Natural killer cell treated with Interleukin-12 subunit alpha and Interleukin-12 subunit beta and Interleukin-15 and Interleukin-18, amount 100 ng/mL, for 72 hours (primary cell): ENCODE data around the gene C6orf58. TPM values are rescaled to one million over a fixed set of nuclear protein-coding genes. Genes with fewer than 3 reads are reported as not detected.
"Not testable (repeated sequence)": the region's sequence is repeated elsewhere in the genome, so short reads cannot be mapped to it uniquely, and the experiment has no call there.

Source experiments
- ATAC-seq, 2 donors: fragments of 150-1000 bp; cut with Tn5 transposase in 1 of 2; sonication (Bioruptor Pico), chemical (Tn5 transposase) in 1 of 2; 2 replicates each; pipeline ENCODE4 v1.10.0; 2021
- DNase-seq: peaks from one replicate; pipeline ENCODE4 v3.0.0; 2022; ENCODE audit warnings: low spot score
- H3K27ac Mint-ChIP-seq, 2 donors: 1 replicate in 1 of 2; 2 replicates in 1 of 2; pipeline ENCODE4 v1.8.0; 2022; ENCODE audit warnings: mixed read lengths in 2 of 2, mild to moderate bottlenecking in 1 of 2, moderate library complexity in 1 of 2
- H3K27me3 Mint-ChIP-seq, 2 donors: 1 replicate in 1 of 2; 2 replicates in 1 of 2; pipeline ENCODE4 v1.8.0; 2022; ENCODE audit warnings: mixed read lengths in 2 of 2
- H3K36me3 Mint-ChIP-seq: one replicate; pipeline ENCODE4 v1.8.0; 2022; ENCODE audit warnings: mixed read lengths
- H3K4me1 Mint-ChIP-seq, 2 donors: 1 replicate in 1 of 2; 2 replicates in 1 of 2; pipeline ENCODE4 v1.8.0; 2022; ENCODE audit warnings: low read depth in 2 of 2, mixed read lengths in 2 of 2, mild to moderate bottlenecking in 1 of 2
- H3K4me3 Mint-ChIP-seq: one replicate; pipeline ENCODE4 v1.8.0; 2022; ENCODE audit warnings: mixed read lengths
- H3K9me3 Mint-ChIP-seq: 2 replicates; pipeline ENCODE4 v1.8.0; 2022; ENCODE audit warnings: mixed read lengths
- total RNA-seq, 2 donors: library from RNA; stranded (reverse); gene quantifications; one replicate each; pipeline ENCODE4 v1.2.3, GENCODE V29; 2022

Gene C6orf58
- total RNA-seq, 2 donors from 2014 or later = not detected

- ATAC-seq = peak in 1 of 2 donors; percentile 63
- Mint-ChIP-seq H3K4me1 (peaks cover 0 to 11% of the 10 kb centered on the region in 2 donors), H3K36me3 (no peaks in the 10 kb centered on the region), H3K27ac (no peak overlapping the region), H3K27me3 (no peaks in the 10 kb centered on the region), H3K9me3 (no peaks in the 10 kb centered on the region), H3K4me3 (peak overlapping the region; percentile 32)
- no peak for DNase-seq
Measured at GRCh38 chr6:127570739-127571389, 6.1 kb upstream of the C6orf58 start.

GRCh38 chr6:127578900-127579299 lies 1.9 kb downstream of the C6orf58 start:
- no peak overlapping the region for H3K27ac Mint-ChIP-seq
- no peak overlapping the region for H3K4me3 Mint-ChIP-seq
- H3K4me1 Mint-ChIP-seq = no peaks in the 10 kb centered on the region
- ATAC-seq = no peak
- H3K27me3 Mint-ChIP-seq = no peaks in the 10 kb centered on the region
- no peaks in the 10 kb centered on the region for H3K9me3 Mint-ChIP-seq
- H3K36me3 Mint-ChIP-seq = no peaks in the 10 kb centered on the region
- no peak for DNase-seq

- Mint-ChIP-seq H3K27ac (no peak overlapping the region), H3K9me3 (no peaks in the 10 kb centered on the region), H3K4me3 (no peak overlapping the region), H3K36me3 (no peaks in the 10 kb centered on the region), H3K27me3 (no peaks in the 10 kb centered on the region), H3K4me1 (no peaks in the 10 kb centered on the region)
- ATAC-seq (no peak), DNase-seq (no peak)
Measured at GRCh38 chr6:127581576-127581975, 4.6 kb downstream of the C6orf58 start.

GRCh38 chr6:127582777-127583462 lies 5.9 kb downstream of the C6orf58 start:
- H3K27me3 Mint-ChIP-seq = no peaks in the 10 kb centered on the region
- no peak overlapping the region for H3K27ac Mint-ChIP-seq
- no peak overlapping the region for H3K4me3 Mint-ChIP-seq
- H3K4me1 Mint-ChIP-seq = no peaks in the 10 kb centered on the region
- H3K9me3 Mint-ChIP-seq = no peaks in the 10 kb centered on the region
- no peaks in the 10 kb centered on the region for H3K36me3 Mint-ChIP-seq
- DNase-seq (no peak), ATAC-seq (no peak)

GRCh38 chr6:127585123-127585522 lies 8.1 kb downstream of the C6orf58 start:
- ATAC-seq = no peak
- no peaks in the 10 kb centered on the region for H3K36me3 Mint-ChIP-seq
- no peak for DNase-seq
- no peak overlapping the region for H3K4me3 Mint-ChIP-seq
- H3K27me3 Mint-ChIP-seq = no peaks in the 10 kb centered on the region
- H3K27ac Mint-ChIP-seq = no peak overlapping the region
- no peaks in the 10 kb centered on the region for H3K9me3 Mint-ChIP-seq
- H3K4me1 Mint-ChIP-seq = no peaks in the 10 kb centered on the region

- no peak for ATAC-seq
Measured at GRCh38 chr6:127586372-127586771, 9.4 kb downstream of the C6orf58 start.

GRCh38 chr6:127587875-127588274 lies 10.9 kb downstream of the C6orf58 start:
- no peak for DNase-seq
- H3K4me3 Mint-ChIP-seq = no peak overlapping the region

More at GRCh38 chr6:127586372-127586771, 9.4 kb downstream of the C6orf58 start:
- no peaks in the 10 kb centered on the region for H3K9me3 Mint-ChIP-seq
- DNase-seq = no peak
- no peaks in the 10 kb centered on the region for H3K27me3 Mint-ChIP-seq
- no peaks in the 10 kb centered on the region for H3K4me1 Mint-ChIP-seq
- H3K4me3 Mint-ChIP-seq = no peak overlapping the region
- no peaks in the 10 kb centered on the region for H3K36me3 Mint-ChIP-seq
- H3K27ac Mint-ChIP-seq = no peak overlapping the region

GRCh38 chr6:127589135-127589534 lies 12.2 kb downstream of the C6orf58 start:
- H3K27me3 Mint-ChIP-seq = no peaks in the 10 kb centered on the region
- H3K4me3 Mint-ChIP-seq = no peak overlapping the region
- H3K4me1 Mint-ChIP-seq = no peaks in the 10 kb centered on the region
- no peak overlapping the region for H3K27ac Mint-ChIP-seq
- DNase-seq (no peak), ATAC-seq (no peak)
- no peaks in the 10 kb centered on the region for H3K36me3 Mint-ChIP-seq
- no peaks in the 10 kb centered on the region for H3K9me3 Mint-ChIP-seq

More at GRCh38 chr6:127587875-127588274, 10.9 kb downstream of the C6orf58 start:
- Mint-ChIP-seq H3K4me1 (no peaks in the 10 kb centered on the region), H3K9me3 (no peaks in the 10 kb centered on the region), H3K36me3 (no peaks in the 10 kb centered on the region), H3K27ac (no peak overlapping the region), H3K27me3 (no peaks in the 10 kb centered on the region)
- ATAC-seq = no peak

GRCh38 chr6:127590344-127590743 lies 13.4 kb downstream of the C6orf58 start:
- ATAC-seq (no peak), DNase-seq (no peak)
- Mint-ChIP-seq H3K27ac (no peak overlapping the region), H3K9me3 (no peaks in the 10 kb centered on the region), H3K36me3 (no peaks in the 10 kb centered on the region), H3K4me3 (no peak overlapping the region), H3K4me1 (no peaks in the 10 kb centered on the region), H3K27me3 (no peaks in the 10 kb centered on the region)

GRCh38 chr6:127592964-127593363 lies 16.0 kb downstream of the C6orf58 start:
- ATAC-seq (no peak), DNase-seq (no peak)
- H3K36me3 Mint-ChIP-seq = no peaks in the 10 kb centered on the region
- no peak overlapping the region for H3K27ac Mint-ChIP-seq
- no peak overlapping the region for H3K4me3 Mint-ChIP-seq
- H3K9me3 Mint-ChIP-seq = no peaks in the 10 kb centered on the region
- no peaks in the 10 kb centered on the region for H3K27me3 Mint-ChIP-seq
- H3K4me1 Mint-ChIP-seq = no peaks in the 10 kb centered on the region

GRCh38 chr6:127593456-127593855 lies 16.5 kb downstream of the C6orf58 start:
- H3K27me3 Mint-ChIP-seq, DNase-seq: not testable (repeated sequence)

GRCh38 chr6:127606131-127606562 lies 29.2 kb downstream of the C6orf58 start:
- no peaks in the 10 kb centered on the region for H3K4me1 Mint-ChIP-seq
- no peak for DNase-seq
- no peak overlapping the region for H3K4me3 Mint-ChIP-seq
- no peak overlapping the region for H3K27ac Mint-ChIP-seq
- peaks cover 9% of the 10 kb centered on the region for H3K9me3 Mint-ChIP-seq
- no peak for ATAC-seq
- H3K36me3 Mint-ChIP-seq = no peaks in the 10 kb centered on the region
- peaks cover 0 to under 1% of the 10 kb centered on the region in 2 donors for H3K27me3 Mint-ChIP-seq

More at GRCh38 chr6:127593456-127593855, 16.5 kb downstream of the C6orf58 start:
- not testable (repeated sequence) for ATAC-seq, H3K4me3 Mint-ChIP-seq, H3K27ac Mint-ChIP-seq, H3K9me3 Mint-ChIP-seq, H3K4me1 Mint-ChIP-seq, H3K36me3 Mint-ChIP-seq

GRCh38 chr6:127608554-127609270 lies 31.7 kb downstream of the C6orf58 start:
- Mint-ChIP-seq H3K4me3 (no peak overlapping the region), H3K27me3 (peaks cover 0 to 5% of the 10 kb centered on the region in 2 donors), H3K4me1 (no peaks in the 10 kb centered on the region), H3K27ac (no peak overlapping the region), H3K9me3 (peaks cover 3% of the 10 kb centered on the region), H3K36me3 (no peaks in the 10 kb centered on the region)
- DNase-seq (no peak), ATAC-seq (no peak)

GRCh38 chr6:127618729-127619128 lies 41.8 kb downstream of the C6orf58 start:
- DNase-seq = no peak
- no peak for ATAC-seq
- Mint-ChIP-seq H3K27me3 (no peaks in the 10 kb centered on the region), H3K4me3 (no peak overlapping the region), H3K36me3 (no peaks in the 10 kb centered on the region), H3K9me3 (peaks cover 9% of the 10 kb centered on the region), H3K27ac (no peak overlapping the region), H3K4me1 (no peaks in the 10 kb centered on the region)
